HepG2 (cell line): ENCODE measurements around the gene PPM1G. TPM values are rescaled to one million over a fixed set of nuclear protein-coding genes. Genes with fewer than 3 reads are reported as not detected.

Source experiments
- ATAC-seq: fragments of 200-7000 bp; cut with Tn5 transposase; 3 replicates; pipeline ENCODE4 v1.9.1; 2020; ENCODE audit warnings: mild to moderate bottlenecking, moderate library complexity
- BruUV-seq: library from RNA; stranded (reverse); fragments of 400-500 nt; replicated peaks from 2 replicates; lab custom pipeline; 2021; lab: Mats Ljungman, UMichigan
- CTCF ChIA-PET: fragments of 300-600 bp; formaldehyde crosslinking; extraction: SDS; loops from one replicate; lab custom pipeline; 2021; ENCODE audit warnings: low total read pairs, inconsistent platforms, low intra/inter-chr PET ratio; lab: Yijun Ruan, JAX
- POLR2A ChIA-PET: fragments of 350-600 bp; sonication (Branson Sonifier 250); formaldehyde crosslinking; loops from one replicate; lab custom pipeline; 2020; ENCODE audit warnings: antibody characterized with exemption, inconsistent platforms; lab: Yijun Ruan, JAX
- DNase-seq: peaks from one replicate; pipeline ENCODE4 v3.0.0-alpha.2; 2015; ENCODE audit warnings: low spot score
- FAIRE-seq: peaks from 3 replicates; lab custom pipeline; 2011; peaks lifted over from hg19 to GRCh38; lab: Jason Lieb, UNC
- H2AFZ ChIP-seq: one replicate; pipeline ENCODE4 v1.6.1; 2011; ENCODE audit warnings: low read length, inconsistent platforms
- H3K27ac ChIP-seq: fragments of 300-600 bp; 3 replicates; pipeline ENCODE4 v1.8.0; 2011; ENCODE audit warnings: mixed run types, mild to moderate bottlenecking, mixed read lengths, low read length, inconsistent platforms; ENCODE audit not compliant: insufficient read depth; ENCODE audit errors: extremely low read length
- H3K27me3 ChIP-seq, 2 experiments: fragments of 200-600 bp in 1 of 2; 2 replicates in 1 of 2; 3 replicates in 1 of 2; pipeline versions ENCODE4 v1.6.0 to v1.8.0; 2011; ENCODE audit warnings: low read length in 2 of 2, mild to moderate bottlenecking in 2 of 2, moderate library complexity in 2 of 2, inconsistent platforms in 1 of 2; ENCODE audit not compliant: insufficient read depth in 2 of 2, control insufficient read depth in 1 of 2
- H3K36me3 ChIP-seq, 2 experiments: fragments of 200-600 bp in 1 of 2; replicated peaks in 1 of 2; 2 replicates in 1 of 2; 3 replicates in 1 of 2; pipeline versions ENCODE4 v1.5.1 to v1.8.0; 2011; ENCODE audit warnings: low read length in 2 of 2, inconsistent platforms in 1 of 2; ENCODE audit not compliant: insufficient read depth in 2 of 2, control insufficient read depth in 1 of 2
- H3K4me1 ChIP-seq: 2 replicates; pipeline ENCODE4 v1.5.1; 2012; ENCODE audit warnings: low read length, inconsistent platforms; ENCODE audit not compliant: insufficient read depth
- H3K4me2 ChIP-seq: 2 replicates; pipeline ENCODE4 v1.6.0; 2011; ENCODE audit warnings: low read depth, low read length, inconsistent platforms
- H3K4me3 ChIP-seq, 3 experiments: fragments of 200-600 bp in 1 of 3; sonication (generic), shearing (Covaris generic) in 1 of 3; replicated peaks in 1 of 3; 2 replicates each; pipeline ENCODE4 v1.5.1; 2011 to 2016; ENCODE audit warnings: low read length in 3 of 3, inconsistent platforms in 2 of 3, low read depth in 2 of 3, mild to moderate bottlenecking in 2 of 3, control low read depth in 1 of 3, mixed read lengths in 1 of 3; ENCODE audit not compliant: insufficient read depth in 1 of 3
- H3K79me2 ChIP-seq: one replicate; pipeline ENCODE4 v1.6.1; 2011; ENCODE audit warnings: low read length, inconsistent platforms; ENCODE audit not compliant: insufficient read depth
- H3K9ac ChIP-seq: 2 replicates; pipeline ENCODE4 v1.6.0; 2011; ENCODE audit warnings: mild to moderate bottlenecking, low read depth, low read length, inconsistent platforms; ENCODE audit not compliant: insufficient read depth
- H3K9me3 ChIP-seq: 2 replicates; pipeline ENCODE4 v1.5.1; 2012; ENCODE audit warnings: mild to moderate bottlenecking, low read length
- H4K20me1 ChIP-seq: 2 replicates; pipeline ENCODE4 v1.6.0; 2011; ENCODE audit warnings: inconsistent platforms, mild to moderate bottlenecking, low read length, moderate library complexity; ENCODE audit not compliant: insufficient read depth
- CREM ChIP-seq, 2 experiments: sonication (generic) in 1 of 2; formaldehyde crosslinking in 1 of 2; IDR thresholded peaks; 2 replicates each; pipeline versions ENCODE4 v1.4.0 to v1.6.1; 2016 to 2020; ENCODE audit warnings: antibody characterized with exemption in 1 of 2, mild to moderate bottlenecking in 1 of 2, missing genetic modification reagents in 1 of 2
- E2F1 ChIP-seq: sonication (generic); formaldehyde crosslinking; IDR thresholded peaks from 2 replicates; pipeline ENCODE4 v1.5.0; 2020; ENCODE audit warnings: missing genetic modification reagents
- GABPA ChIP-seq, 2 experiments: IDR thresholded peaks; 2 replicates each; pipeline ENCODE4 v1.6.1; 2011 to 2016; ENCODE audit warnings: low read depth in 2 of 2, low read length in 1 of 2, missing biosample characterization in 1 of 2, missing genetic modification characterization in 1 of 2
- GLI4 ChIP-seq: sonication (generic); formaldehyde crosslinking; IDR thresholded peaks from 2 replicates; pipeline ENCODE4 v1.5.1; 2020; ENCODE audit warnings: missing genetic modification reagents, mild to moderate bottlenecking, moderate library complexity, borderline replicate concordance
- NAIF1 ChIP-seq: sonication (generic); formaldehyde crosslinking; IDR thresholded peaks from 2 replicates; pipeline ENCODE4 v1.5.0; 2020; ENCODE audit warnings: mild to moderate bottlenecking, missing genetic modification reagents, borderline replicate concordance
- TFDP2 ChIP-seq: sonication (generic); formaldehyde crosslinking; IDR thresholded peaks from 2 replicates; pipeline ENCODE4 v1.4.0; 2020; ENCODE audit warnings: missing genetic modification reagents
- ZBTB42 ChIP-seq: sonication (generic); formaldehyde crosslinking; IDR thresholded peaks from 2 replicates; pipeline ENCODE4 v1.5.0; 2020; ENCODE audit warnings: mild to moderate bottlenecking, missing genetic modification reagents
- ZFAT ChIP-seq: sonication (generic); formaldehyde crosslinking; conservative IDR thresholded peaks from 2 replicates; pipeline ENCODE4 v1.8.1; 2023; ENCODE audit warnings: missing genetic modification reagents, inconsistent platforms
- ZFP36 ChIP-seq: fragments of 150-350 bp; IDR thresholded peaks from 2 replicates; pipeline ENCODE4 v1.6.1; 2018; ENCODE audit warnings: borderline replicate concordance, low read length, low read depth; ENCODE audit not compliant: partially characterized antibody
- ZNF281 ChIP-seq: sonication (generic); formaldehyde crosslinking; IDR thresholded peaks from 2 replicates; pipeline ENCODE4 v1.4.0; 2020; ENCODE audit warnings: missing genetic modification reagents, borderline replicate concordance
- ZNF781 ChIP-seq: sonication (generic); formaldehyde crosslinking; IDR thresholded peaks from 2 replicates; pipeline ENCODE4 v1.5.1; 2020; ENCODE audit warnings: borderline replicate concordance, mild to moderate bottlenecking, missing genetic modification reagents; ENCODE audit errors: not compliant biosample characterization
- ZNF879 ChIP-seq: sonication (generic); formaldehyde crosslinking; IDR thresholded peaks from 2 replicates; pipeline ENCODE4 v1.8.1; 2023; ENCODE audit warnings: missing genetic modification reagents
- WGBS: methylation state at CpG from one replicate; pipeline ENCODE4 v1.1.6; 2017; ENCODE audit warnings: low lambda C conversion rate; 5-methylcytosine and 5-hydroxymethylcytosine counted together
- in situ Hi-C: cut with HindIII; loops from 2 replicates; pipeline ENCODE4 v1.10.0; 2017; ENCODE audit warnings: low pct_unique_long_range_greater_than_20kb; ENCODE audit not compliant: extremely low pct_ligation_motif_present
- intact Hi-C: fragments of 100-400 bp; cut with micrococcal nuclease; formaldehyde crosslinking; loops from one replicate; pipeline ENCODE4 v1.10.0; 2022; ENCODE audit not compliant: unreplicated experiment
- polyA plus RNA-seq, 8 experiments: library from polyadenylated mRNA; depleted of rRNA in 3 of 8; stranded (reverse) in 7 of 8; unstranded in 1 of 8; fragments of >200 nt; fragmentation: Illumina TruSeq in 4 of 8; extraction: Trizol in 4 of 8; gene quantifications; 2 replicates each; pipeline versions ENCODE4 v1.2.1 to v1.2.3, GENCODE V29; 2011 to 2016; ENCODE audit warnings: low read depth in 4 of 8, missing spikeins in 1 of 8, mixed read lengths in 1 of 8; ENCODE audit not compliant: insufficient read depth in 1 of 8
- total RNA-seq, 5 experiments: library from RNA; depleted of rRNA; stranded (reverse); fragments of >200 nt; fragmentation: Illumina TruSeq; extraction: Trizol; gene quantifications; 2 replicates each; pipeline ENCODE4 v1.2.3, GENCODE V29; 2016; ENCODE audit warnings: low read depth in 1 of 5

The PPM1G gene
- total and polyA plus RNA-seq, 2 of the 13 experiments (the other 11 are each of a cell fraction or from before 2014, with no cell fraction given) = 58.2 to 213 TPM

GRCh38 chr2:27412419-27413152, 3.2 kb upstream of the PPM1G start (continued):
- TF ChIP-seq ZFAT (CRISPR knock-in tag) = no peak
- no peak for TF ChIP-seq ZBTB42 (CRISPR knock-in tag)
- no peak for TF ChIP-seq NAIF1 (CRISPR knock-in tag)
- no peak for TF ChIP-seq TFDP2

GRCh38 chr2:27408601-27409320, 630 bp downstream of the PPM1G start:
- ChIA-PET POLR2A (interaction anchor here (0.5 to 3.8 kb wide), 26 partner anchors 12 to 275 kb away, joined by 3 to 133 read pairs (median 4); partner anchors contain the start of genes CCDC121, EIF2B4, FNDC4 and GPN1), CTCF (interaction anchor here (3.2 to 3.5 kb wide), 2 partner anchors 22 to 274 kb away, joined by 23 to 29 read pairs; no protein-coding TSS in a partner anchor)
- Histone ChIP-seq H3K79me2 (peaks cover 48% of the 10 kb centered on the region), H3K9me3 (no peaks in the 10 kb centered on the region), H3K27ac (peak overlapping the region; percentile 95), H2AFZ (no peak overlapping the region), H3K9ac (peak overlapping the region; percentile 93), H3K4me3 (peak overlapping the region; percentile 86 to 99 (median 93)), H3K4me1 (peaks cover 71% of the 10 kb centered on the region), H3K36me3 (peaks cover 0 to 8% of the 10 kb centered on the region in 2 experiments; a peak in 3 of 5 replicates), H3K4me2 (peak overlapping the region; percentile 97), H4K20me1 (0 out of 2 replicates have a peak, but pooled peaks cover 6% of the 10 kb centered on the region), H3K27me3 (no peaks in the 10 kb centered on the region; a peak in 1 of 5 replicates)
- in situ Hi-C loops (no loop called here), intact Hi-C loops (loop anchor here (1.0 to 5.0 kb wide), 6 partner anchors 20 to 274 kb away; partner anchors contain the start of genes IFT172, NRBP1, SLC4A1AP and SUPT7L)
- DNase-seq (no peak), ATAC-seq (peak; percentile 58), FAIRE-seq (no peak)
- WGBS = under 1% methylated on average over 21 of the region's 33 CpGs
- TSS peak; percentile 72 for BruUV-seq
- TF ChIP-seq GLI4 (CRISPR knock-in tag) (no peak), CREM (IDR thresholded peaks at IDR 0.05) (no peak), CREM (CRISPR knock-in tag; IDR thresholded peaks at IDR 0.05) (no peak), ZFP36 (no peak), GABPA (IDR thresholded peaks at IDR 0.05; ENCODE audit: low read depth, low read length) (0 out of 2 replicates have a peak, but pooled peaks have one; percentile 0), GABPA (CRISPR knock-in tag; IDR thresholded peaks at IDR 0.05; ENCODE audit: low read depth) (no peak), ZNF781 (CRISPR knock-in tag) (peak; percentile 58), ZNF281 (peak; percentile 9; the same call in 1 of the 2 replicates), ZNF879 (CRISPR knock-in tag) (no peak), E2F1 (CRISPR knock-in tag) (no peak)
